ENCODE data around the gene SPHKAP. TPM values are rescaled to one million over a fixed set of nuclear protein-coding genes. Genes with fewer than 3 reads are reported as not detected.

The SPHKAP gene
- total and polyA plus RNA-seq, 2 donors (not counting 3 experiments of a cell fraction or from before 2014, with no cell fraction given), result not detected

DNA sequence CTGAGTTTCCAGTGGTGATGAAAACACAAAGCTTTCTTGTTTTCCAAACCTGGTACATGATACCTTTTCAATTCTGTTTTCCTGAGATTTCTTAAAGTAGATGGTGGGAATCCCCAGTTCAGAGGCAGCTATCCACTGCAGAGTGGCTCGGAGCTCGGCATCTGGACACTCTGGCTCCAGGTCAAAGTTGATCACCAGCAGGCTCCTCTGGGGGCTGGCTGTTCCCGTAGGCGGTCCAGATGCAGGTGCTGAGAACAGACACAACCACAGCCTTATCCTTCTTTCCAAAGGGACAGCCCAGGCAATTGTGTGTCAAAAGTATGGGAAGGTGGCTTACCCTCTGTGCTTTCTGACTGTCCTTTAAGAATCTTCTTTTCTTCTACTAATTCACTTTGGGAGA lies 190.6 kb downstream of the SPHKAP start:
- POLR2A ChIA-PET, result no interaction called here

More for the DNA sequence above, 190.6 kb downstream of the SPHKAP start:
- Histone ChIP-seq H2AFZ (ENCODE audit: low read depth, low read length) (no peak overlapping the region), H3K79me2 (ENCODE audit: control insufficient read depth, insufficient read depth, low read length) (no peaks in the 10 kb centered on the region), H3K9me1 (replicated peaks; ENCODE audit: control insufficient read depth, extremely low read depth, insufficient read depth, low read length) (no peaks in the 10 kb centered on the region), H3K4me1 (ENCODE audit: control insufficient read depth, extremely low read depth, insufficient read depth, low read length) (no peaks in the 10 kb centered on the region), H4K20me1 (replicated peaks; ENCODE audit: control insufficient read depth, extremely low read depth, insufficient read depth, low read length) (no peaks in the 10 kb centered on the region), H3K36me3 (ENCODE audit: control insufficient read depth in 2 of 2, extremely low read depth in 1 of 2, insufficient read depth in 2 of 2, low read length in 2 of 2) (no peaks in the 10 kb centered on the region), H3K4me2 (ENCODE audit: insufficient read depth, low read length) (no peak overlapping the region), H3K9ac (replicated peaks; ENCODE audit: extremely low read depth, insufficient read depth, low read length) (no peak overlapping the region), H3K4me3 (replicated peaks in 1 of 3; ENCODE audit: insufficient read depth in 1 of 3, low read depth in 1 of 3, low read length in 3 of 3) (no peak overlapping the region), H3K27me3 (ENCODE audit: control insufficient read depth in 2 of 2, insufficient read depth in 2 of 2, low read length in 2 of 2) (no peaks in the 10 kb centered on the region), H3K9me3 (replicated peaks; ENCODE audit: control insufficient read depth, insufficient read depth, low read length) (no peaks in the 10 kb centered on the region), H3K27ac (ENCODE audit: insufficient read depth, low read depth, low read length) (no peak overlapping the region)
- CTCF ChIA-PET, result no interaction called here
- TF ChIP-seq MYC (IDR thresholded peaks at IDR 0.05; ENCODE audit: low read depth, low read length), result no peak
- no peak for TF ChIP-seq FOS (IDR thresholded peaks at IDR 0.05; ENCODE audit: borderline replicate concordance, insufficient read depth, low read length)
- TF ChIP-seq POLR2AphosphoS5 (IDR thresholded peaks at IDR 0.05; ENCODE audit: insufficient read depth, low read depth, low read length), result no peak
- no peak for TF ChIP-seq MAX (IDR thresholded peaks at IDR 0.05; ENCODE audit: insufficient read depth, insufficient read length)
- TF ChIP-seq POLR2A (IDR thresholded peaks at IDR 0.05; ENCODE audit: low read depth, low read length), result no peak
- TF ChIP-seq CTCF (IDR thresholded peaks at IDR 0.05; ENCODE audit: extremely low read depth in 1 of 2, insufficient read depth in 1 of 2, low read depth in 1 of 2, low read length in 2 of 2), result no peak
- TF ChIP-seq GATA2 (IDR thresholded peaks at IDR 0.05; ENCODE audit: insufficient read depth, insufficient read length, low read depth, low read length), result no peak
- TF ChIP-seq EZH2 (IDR thresholded peaks at IDR 0.05; ENCODE audit: borderline replicate concordance, low read depth, low read length, severe bottlenecking), result no peak
- no peak for TF ChIP-seq JUN (IDR thresholded peaks at IDR 0.05; ENCODE audit: borderline replicate concordance, insufficient read depth, insufficient read length, low read depth)
- no peak for FAIRE-seq
- dilution Hi-C loops (cut with MboI; ENCODE audit: extremely low pct_ligation_motif_present, low sequenced_read_pairs), result no loop called here
- no TSS peak for BruUV-seq (replicated peaks)
- no peak for DNase-seq (ENCODE audit: low read depth, low spot score)
- intact Hi-C loops (cut with micrococcal nuclease), result no loop called here

Measured in endothelial cell of umbilical vein (primary cell).